Measurements from ENCODE around the gene FDXR.

DNA sequence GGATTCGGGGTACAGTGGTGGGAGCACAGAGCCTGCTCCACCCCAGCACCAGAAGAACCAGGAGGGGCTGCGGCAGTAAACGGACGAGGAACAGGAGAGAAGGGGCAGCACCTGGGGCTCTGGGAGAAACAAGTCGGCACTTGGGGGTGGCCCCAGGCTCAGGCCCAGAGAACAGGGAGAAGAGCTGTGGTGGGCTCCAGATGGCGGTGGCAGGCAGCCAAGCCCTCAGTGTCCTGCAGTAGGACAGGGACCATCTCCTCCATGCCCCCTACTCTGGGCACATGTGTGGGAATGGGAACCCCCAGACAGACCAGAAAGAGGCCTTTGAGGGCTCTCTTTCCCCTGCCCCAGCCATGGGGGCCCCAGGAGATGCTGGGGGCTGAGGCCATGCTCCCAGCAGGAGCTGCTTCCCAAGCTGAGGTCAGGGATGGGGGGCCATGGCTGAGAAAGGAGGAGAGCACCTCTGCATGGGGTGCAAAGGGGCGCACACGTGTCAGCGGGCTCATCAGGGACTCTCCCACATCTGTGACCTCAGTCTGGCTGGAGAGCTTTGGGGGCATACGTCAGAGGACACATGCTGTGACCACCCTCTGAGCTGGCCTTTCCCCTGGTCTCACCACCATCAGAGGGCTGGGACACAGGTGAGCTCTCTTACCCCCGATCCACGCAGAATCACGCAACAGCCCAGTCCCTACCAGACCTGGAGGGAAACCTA is 43.5 kb upstream of the FDXR start:
- TF ChIP-seq, protein P1, sequence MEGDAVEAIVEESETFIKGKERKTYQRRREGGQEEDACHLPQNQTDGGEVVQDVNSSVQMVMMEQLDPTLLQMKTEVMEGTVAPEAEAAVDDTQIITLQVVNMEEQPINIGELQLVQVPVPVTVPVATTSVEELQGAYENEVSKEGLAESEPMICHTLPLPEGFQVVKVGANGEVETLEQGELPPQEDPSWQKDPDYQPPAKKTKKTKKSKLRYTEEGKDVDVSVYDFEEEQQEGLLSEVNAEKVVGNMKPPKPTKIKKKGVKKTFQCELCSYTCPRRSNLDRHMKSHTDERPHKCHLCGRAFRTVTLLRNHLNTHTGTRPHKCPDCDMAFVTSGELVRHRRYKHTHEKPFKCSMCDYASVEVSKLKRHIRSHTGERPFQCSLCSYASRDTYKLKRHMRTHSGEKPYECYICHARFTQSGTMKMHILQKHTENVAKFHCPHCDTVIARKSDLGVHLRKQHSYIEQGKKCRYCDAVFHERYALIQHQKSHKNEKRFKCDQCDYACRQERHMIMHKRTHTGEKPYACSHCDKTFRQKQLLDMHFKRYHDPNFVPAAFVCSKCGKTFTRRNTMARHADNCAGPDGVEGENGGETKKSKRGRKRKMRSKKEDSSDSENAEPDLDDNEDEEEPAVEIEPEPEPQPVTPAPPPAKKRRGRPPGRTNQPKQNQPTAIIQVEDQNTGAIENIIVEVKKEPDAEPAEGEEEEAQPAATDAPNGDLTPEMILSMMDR (IDR thresholded peaks at IDR 0.05): no peak
- TF ChIP-seq EZH2 (IDR thresholded peaks at IDR 0.05; ENCODE audit: borderline replicate concordance, insufficient read depth, low read depth, low read length, poor library complexity, severe bottlenecking): no peak
